ENCODE results near the gene MROH2A.
"Not testable (repeated sequence)": the region's sequence is repeated elsewhere in the genome, so short reads cannot be mapped to it uniquely, and the experiment has no call there.

Gene MROH2A, protein sequence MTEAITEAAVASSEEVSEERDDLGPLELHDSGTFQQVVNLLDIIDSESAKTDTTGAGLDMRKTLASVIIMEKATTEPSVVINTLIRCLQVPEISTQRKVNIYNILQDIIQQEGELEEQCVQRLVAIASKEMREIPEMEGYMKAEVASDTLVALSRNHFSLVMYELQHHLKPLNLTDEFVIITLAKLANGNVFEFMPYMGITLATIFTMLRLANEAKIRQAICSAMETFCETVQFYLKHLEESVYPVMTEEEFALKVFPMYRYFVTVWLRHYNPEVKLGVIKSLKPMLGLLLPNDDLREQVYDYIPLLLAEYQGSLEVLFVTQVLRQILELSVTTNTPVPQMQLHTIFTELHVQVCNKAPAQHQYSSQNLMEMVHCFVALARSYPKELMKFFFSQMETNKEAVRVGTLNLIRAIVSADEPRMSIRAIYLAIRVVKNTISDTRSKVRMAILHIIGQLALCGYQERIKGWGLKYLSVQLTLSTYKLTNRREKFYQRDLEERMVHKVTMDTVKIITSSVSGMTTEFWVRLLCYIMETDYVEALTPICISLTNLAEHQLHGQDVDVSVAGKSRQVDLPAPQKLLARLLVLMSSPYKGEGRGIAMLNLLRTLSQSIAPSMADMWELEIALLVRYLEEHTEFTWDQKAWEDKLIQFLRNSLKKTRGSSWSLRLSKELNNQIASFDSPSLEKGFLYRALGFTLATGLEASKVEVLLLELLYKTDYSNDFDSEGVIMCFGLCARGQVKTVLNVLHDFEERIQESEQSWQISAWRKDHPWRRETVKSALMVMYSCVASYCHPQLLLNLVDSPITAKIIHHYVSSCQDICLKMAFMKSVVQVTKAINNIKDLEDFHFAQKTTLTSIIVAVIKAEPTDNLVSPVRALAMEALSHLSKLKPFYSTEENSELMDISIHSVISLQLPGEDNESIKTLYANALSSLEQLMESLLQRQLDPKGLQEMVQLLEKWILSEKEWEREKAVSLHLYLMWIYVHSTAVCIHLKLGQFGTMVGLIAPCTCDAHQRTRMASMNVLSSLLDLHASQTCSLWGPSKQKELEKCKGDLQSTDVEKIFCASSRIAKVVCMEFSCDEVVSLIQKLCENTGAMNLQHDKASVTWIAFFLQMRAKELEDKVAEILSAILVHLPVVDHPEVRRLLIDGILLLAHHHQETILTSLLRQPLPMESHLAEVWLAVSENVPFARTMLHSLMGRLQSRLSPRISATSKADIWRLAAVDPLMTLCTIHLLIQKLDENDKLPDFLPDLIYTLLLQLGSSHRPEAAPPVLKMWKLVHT (N-terminal part only)

DNA sequence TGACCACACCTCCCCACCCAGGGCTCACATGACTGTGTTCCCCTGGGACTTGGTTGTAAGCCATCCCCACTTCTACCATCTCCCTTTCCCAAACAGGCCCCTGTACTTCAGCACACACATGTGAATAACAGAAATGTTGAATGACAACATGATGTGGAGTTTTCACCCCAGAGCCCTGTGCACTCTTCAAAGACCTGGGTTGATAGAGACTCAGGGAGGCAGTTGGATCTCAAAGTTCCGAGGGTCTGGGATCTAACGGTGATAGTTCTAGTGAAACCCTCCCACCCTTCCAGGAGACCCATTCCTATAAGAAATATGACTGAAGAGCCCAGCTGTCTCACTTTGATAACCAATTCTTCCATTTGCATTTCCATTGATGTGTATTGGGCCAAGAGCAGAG, at the start of gene MROH2A:
TSS of gene MROH2A (plus strand) at position 301 of the 400 bp plus-strand sequence. CDS start 1,029 bp downstream, outside the sequence.
- DNase-seq = no peak

DNA sequence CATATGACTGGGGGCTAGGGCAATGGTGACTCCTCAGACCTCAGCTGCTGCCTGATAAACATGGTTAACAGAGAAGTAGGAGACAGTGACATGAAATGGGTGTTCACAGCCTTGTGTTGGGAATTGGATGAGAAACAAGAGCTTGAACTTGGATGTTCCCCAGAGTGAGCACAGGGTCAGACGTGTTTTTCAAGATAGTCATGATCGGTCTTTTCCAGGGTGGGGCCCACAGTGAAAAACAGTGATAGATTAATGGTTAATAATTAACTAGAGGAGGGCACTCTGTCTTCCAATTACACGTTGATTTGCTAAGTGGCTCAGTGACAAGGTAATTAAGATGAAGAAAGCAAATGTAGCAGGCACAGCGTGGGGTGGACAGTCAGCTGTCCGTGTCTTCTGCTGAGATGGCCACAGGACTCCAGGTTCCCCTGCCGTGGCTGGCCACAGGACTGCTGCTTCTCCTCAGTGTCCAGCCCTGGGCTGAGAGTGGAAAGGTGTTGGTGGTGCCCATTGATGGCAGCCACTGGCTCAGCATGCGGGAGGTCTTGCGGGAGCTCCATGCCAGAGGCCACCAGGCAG, 49.3 kb upstream of the MROH2A start, which contains the start of gene UGT1A3:
TSS of gene UGT1A3 (plus strand) at position 320 of the 579 bp plus-strand sequence. CDS start at position 405, 85 bp downstream.
- no peak for DNase-seq

DNA sequence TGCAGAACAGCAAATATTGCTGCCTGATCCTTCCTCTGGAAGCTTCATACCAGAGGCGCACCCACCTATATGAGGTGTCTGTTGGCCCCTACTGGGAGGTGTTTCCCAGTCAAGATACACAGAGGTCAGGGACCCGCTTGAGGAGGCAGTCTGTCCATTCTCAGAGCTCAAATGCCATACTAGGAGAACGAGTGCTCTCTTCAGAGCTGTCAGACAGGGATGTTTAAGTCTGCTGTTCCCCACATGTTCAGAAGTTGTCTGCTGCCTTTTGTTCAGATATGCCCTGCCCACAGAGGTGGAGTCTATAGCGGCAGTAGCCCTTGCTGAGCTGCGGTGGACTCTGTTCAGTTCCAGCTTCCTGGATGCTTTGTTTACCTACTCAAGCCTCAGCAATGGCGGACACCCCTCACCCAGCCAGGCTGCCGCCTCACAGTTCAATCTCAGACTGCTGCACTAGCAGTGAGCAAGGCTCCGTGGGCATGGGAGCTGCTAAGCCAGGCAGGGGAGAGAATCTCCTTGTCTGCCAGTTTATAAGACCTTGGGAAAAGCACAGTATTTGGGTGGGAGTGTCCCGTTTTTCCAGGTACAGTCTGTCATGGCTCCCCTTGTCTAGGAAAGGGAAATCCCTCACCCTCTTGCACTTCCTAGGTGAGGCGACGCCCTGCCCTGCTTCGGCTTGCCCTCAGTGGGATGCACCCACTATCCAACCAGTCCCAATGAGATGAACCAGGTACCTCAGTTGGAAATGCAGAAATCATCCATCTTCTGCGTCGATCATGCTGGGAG, 41.1 kb upstream of the MROH2A start:
- DNase-seq = not testable (repeated sequence)

DNA sequence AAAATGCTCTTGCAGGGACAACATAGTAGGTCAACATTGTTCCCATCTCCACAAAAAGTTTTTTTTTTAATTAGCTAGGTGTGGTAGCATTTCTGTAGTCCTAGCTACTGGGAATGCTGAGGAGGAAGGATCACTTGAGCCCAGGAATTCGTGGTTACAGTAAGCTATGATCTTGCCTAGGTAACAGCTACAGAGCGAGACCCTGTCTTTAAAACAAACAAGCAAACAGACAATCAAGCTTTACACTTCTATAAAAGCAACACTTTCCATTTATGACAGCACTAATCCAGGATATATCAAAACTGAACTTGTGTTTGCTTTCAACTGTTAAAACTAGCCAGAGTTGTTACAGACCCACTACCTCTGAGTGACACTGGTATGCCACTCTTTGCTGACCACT, 37.3 kb upstream of the MROH2A start:
- no peak for DNase-seq

DNA sequence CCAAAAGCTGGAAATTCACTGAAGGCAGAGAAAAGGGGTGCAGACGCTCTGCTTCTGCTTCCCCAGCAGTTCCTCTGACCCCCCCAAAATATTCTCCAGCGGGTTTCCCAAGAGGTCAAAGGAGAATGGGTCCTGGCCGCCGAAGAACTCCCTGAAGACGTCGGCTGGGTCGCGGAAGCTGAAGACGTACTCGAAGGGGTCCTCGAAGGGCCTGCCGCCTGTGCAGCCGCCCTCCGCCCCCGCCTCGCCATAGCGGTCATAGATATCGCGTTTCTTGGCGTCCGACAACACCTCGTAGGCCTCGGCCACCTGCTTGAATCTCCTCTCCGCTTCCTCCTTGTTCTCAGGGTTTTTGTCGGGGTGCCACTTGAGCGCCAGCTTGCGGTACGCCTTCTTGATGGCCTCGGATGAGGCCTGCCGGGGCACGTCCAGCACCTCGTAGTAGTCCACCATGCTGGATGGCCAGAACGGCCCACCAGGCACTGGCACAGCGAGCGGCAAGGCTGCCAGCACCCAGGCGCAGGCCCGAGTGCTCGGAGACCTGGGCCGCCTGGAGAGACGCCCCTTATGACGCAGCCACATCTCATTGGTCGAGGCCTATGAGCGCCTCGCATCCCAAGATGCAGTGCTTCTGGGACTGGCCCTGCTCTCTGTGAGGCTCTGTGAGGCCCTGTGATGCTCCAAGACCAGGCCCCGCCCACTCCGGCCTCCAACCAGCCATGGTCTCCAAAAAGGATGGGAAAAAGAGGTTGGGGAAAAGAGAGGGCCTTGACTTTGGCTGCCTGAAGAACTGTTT, 34.5 kb upstream of the MROH2A start:
- no peak for DNase-seq

DNA sequence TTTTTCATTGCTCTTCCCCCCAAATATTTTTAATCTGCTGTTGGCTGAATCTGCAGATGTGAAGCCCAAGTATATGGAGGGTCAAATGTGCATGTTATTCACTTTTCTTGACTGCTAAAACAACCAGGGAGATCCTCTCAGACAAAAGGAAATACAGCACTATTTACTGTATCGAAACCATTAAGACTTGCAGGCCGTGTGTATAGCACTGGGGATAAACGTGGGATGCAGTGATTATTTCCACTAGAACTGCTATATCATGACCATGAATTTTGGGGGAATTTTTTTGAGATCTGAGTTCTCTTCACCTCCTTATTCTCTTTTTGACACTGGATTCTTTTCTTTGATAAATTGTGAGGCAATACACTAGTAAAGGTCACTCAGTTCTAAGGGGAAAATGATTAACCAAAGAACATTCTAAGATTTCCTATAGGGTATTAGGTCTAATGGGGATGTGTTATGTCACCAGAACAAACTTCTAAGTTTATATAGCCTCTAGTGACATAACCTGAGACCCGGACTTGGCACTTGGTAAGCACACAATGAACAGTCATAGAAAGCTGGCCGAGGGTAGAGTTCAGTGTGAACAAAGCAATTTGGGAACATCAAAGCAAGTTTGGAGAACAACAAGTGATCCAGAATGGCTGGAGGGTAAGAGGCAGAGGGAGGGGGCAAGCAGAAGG, 32.9 kb upstream of the MROH2A start:
- no peak for DNase-seq

DNA sequence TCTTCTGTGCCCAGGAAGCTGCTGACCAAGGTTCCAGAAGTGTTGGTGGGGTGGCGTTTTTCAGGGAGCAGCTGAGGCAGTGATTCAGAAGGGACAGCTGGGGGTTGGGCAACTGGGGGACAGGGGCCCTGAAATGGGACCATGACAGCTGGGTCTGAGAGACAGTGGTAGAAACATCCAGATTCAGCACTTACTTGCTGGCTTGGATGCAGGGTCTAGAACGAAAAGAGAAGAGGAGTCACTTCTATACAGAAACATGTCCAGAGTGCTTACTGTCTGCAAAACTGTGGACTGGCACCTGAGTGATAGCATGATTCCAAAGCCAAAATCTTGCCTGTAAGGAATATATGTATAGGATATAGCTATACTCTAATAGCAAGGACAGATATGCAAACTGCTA, 32.3 kb upstream of the MROH2A start:
- not testable (repeated sequence) for DNase-seq

DNA sequence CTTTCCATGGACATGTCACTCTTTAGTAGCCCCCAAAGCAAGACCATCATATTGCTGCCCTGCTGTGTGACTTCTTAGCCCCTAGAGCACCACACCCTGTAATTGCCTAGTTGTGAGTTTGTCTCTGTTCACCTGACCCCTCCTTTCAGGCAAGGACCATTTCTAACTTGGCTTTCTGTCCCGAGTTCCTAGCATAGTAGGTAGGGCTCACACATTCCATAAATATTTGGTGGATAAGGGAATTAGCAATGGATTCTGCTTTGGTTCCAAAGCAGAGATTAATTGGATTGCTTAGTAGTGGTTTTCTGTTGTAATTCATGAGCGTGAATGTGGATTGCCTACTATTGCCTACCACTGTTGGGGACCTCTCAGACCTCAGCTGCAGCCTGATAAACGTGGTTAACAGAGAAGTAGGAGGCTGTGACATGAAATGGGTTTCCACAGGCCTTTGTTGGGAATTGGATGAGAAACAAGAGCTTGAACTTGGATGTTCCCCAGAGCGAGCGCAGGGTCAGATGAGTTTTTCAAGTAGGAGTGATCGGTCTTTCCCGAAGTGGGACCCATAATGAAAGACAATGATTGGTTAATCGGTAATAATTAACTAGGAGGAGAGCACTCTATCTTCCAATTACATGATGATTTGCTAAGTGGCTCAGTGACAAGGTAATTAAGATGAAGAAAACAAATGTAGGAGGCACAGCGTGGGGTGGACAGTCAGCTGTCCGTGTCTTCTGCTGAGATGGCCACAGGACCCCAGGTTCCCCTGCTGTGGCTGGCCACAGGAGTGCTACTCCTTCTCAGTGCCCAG, 31.5 kb upstream of the MROH2A start:
- no peak for DNase-seq

DNA sequence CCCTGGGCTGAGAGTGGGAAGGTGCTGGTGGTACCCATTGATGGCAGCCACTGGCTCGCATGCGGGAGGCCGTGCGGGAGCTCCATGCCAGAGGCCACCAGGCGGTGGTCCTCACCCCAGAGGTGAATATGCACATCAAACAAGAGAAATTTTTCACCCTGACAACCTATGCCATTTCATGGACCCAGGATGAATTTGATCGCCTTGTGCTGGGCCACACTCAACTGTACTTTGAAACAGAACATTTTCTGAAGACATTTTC, 30.9 kb upstream of the MROH2A start:
- DNase-seq = no peak

DNA sequence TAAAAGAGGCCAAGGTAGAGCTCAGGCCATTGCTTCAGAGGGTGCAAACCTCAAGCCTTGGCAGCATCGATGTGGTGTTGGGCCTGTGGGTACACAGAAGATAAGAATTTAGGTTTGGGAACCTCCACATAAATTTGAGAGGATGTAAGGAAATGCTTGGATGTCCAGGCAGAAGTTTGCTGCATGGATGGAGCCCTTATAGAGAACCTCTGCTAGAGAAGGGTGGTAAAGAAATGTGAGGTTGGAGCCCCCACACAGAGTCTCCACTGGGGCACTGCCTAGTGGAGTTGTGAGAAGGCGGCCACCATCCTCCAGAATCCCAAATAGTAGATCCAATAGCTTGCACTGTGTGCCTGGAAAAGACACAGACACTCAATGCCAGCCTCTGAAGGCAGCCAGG, 27.4 kb upstream of the MROH2A start:
- DNase-seq = not testable (repeated sequence)

DNA sequence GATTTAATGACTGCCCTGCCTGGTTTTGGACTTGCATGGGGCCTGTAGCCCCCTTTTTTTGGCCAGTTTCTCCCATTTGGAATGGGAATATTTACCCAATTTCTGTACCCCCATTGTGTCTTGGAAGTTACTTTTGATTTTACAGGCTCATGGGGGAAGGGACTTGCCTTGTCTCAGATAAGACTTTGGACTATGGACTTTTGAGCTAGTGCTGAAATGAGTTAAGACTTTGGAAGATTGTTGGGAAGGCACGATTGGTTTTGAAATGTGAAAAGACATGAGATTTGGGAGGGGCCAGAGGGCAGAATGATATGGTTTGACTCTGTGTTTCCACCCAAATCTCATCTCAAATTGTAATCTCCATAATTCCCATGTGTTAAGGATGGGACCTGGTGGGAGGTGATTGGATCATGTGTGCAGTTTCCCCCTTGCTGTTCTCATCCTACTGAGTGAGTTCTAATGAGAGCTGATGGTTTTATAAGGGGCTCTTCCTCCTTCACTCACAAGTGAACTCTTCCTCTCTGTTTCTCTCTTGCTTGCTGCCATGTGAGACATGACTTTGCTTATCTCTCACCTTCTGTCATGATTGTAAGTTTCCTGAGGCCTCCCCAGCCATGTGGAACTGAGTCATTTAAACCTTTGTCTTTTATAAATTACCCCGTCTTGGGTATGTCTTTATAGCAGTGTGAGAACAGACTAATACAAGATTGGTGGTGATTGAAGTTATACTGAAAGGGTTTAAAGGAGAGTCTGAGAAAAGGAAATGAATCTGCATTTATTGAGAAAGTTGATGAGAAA, 26.7 kb upstream of the MROH2A start:
- DNase-seq = not testable (repeated sequence)

DNA sequence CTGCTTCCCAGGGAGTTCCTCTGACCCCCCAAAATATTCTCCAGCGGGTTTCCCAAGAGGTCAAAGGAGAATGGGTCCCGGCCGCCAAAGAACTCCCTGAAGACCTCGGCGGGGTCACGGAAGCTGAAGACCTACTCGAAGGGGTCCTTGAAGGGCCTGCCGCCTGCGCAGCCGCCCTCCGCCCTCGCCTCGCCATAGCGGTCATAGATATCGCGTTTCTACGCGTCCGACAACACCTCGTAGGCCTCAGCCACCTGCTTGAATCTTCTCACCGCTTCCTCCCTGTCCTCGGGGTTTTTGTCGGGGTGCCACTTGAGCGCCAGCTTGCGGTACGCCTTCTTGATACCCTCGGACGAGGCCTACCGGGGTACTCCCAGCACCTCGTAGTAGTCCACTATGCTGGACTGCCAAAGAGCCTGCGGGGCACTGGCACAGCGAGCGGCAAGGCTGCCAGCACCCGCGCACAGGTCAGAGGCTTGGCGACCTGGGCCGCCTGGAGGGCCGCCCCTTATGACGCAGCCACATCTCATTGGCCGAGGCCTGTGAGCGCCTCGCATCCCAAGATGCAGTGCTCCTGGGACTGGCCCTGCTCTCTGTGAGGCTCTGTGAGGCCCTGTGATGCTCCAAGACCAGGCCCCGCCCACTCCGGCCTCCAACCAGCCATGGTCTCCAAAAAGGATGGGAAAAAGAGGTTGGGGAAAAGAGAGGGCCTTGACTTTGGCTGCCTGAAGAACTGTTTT, 23.1 kb upstream of the MROH2A start:
- DNase-seq = no peak

DNA sequence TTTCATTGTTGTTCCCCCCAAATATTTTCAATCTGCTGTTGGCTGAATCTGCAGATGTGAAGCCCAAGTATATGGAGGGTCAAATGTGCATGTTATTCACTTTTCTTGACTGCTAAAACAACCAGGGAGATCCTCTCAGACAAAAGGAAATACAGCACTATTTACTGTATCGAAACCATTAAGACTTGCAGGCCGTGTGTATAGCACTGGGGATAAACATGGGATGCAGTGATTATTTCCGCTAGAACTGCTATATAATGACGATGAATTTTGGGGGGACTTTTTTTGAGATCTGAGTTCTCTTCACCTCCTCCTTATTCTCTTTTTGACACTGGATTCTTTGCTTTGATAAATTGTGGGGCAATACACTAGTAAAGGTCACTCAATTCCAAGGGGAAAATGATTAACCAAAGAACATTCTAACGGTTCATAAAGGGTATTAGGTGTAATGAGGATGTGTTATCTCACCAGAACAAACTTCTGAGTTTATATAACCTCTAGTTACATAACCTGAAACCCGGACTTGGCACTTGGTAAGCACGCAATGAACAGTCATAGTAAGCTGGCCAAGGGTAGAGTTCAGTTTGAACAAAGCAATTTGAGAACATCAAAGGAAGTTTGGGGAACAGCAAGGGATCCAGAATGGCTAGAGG, 21.6 kb upstream of the MROH2A start:
- no peak for DNase-seq

DNA sequence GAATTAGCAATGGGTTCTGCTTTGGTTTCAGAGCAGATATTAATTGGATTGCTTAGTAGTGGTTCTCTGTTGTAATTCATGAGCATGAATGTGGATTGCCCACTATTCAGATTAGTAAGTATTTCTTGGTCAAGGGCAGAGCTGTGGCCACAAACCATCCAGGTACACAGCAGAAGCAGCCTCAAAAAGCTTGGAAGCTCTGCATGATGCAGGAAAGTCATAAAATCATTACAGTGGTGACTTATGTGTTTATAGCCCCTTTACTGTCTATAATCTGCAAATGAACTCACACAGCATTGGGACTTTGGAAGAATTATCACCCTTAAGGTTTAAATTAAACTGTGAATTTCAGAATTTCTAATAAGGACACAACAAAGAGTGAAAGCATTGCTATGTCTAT, 20.0 kb upstream of the MROH2A start:
- no peak for DNase-seq

DNA sequence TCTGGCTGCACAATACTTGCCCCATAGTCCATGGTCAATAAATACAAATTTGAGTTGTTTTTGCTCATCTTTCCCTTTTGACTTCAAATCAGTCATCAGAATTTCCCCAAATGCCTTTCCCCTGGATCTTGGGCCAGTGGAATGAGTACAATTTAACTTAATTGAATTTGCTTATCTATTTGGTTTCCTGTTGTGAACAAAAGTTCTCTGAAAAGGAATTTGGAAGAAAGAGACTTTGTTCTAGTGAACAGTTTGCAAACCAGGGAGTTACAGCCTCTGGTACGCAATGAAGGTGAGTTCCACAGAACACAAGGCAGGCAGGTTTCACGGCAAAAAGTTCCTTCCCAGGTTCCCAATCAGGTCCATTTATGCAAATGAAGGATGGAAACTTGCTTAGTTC, 19.3 kb upstream of the MROH2A start:
- DNase-seq = no peak

DNA sequence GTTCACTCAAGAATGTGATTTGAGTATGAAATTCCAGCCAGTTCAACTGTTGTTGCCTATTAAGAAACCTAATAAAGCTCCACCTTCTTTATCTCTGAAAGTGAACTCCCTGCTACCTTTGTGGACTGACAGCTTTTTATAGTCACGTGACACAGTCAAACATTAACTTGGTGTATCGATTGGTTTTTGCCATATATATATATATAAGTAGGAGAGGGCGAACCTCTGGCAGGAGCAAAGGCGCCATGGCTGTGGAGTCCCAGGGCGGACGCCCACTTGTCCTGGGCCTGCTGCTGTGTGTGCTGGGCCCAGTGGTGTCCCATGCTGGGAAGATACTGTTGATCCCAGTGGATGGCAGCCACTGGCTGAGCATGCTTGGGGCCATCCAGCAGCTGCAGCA, 18.1 kb upstream of the MROH2A start, which contains the start of gene UGT1A1:
TSS of gene UGT1A1 (plus strand) at position 228 of the 400 bp plus-strand sequence. CDS start at position 246, 18 bp downstream.
- no peak for DNase-seq
